ENCODE measurements around the gene IL12RB2.
"Not testable (repeated sequence)": the region's sequence is repeated elsewhere in the genome, so short reads cannot be mapped to it uniquely, and the experiment has no call there.

Gene IL12RB2

GRCh38 chr1:67404212-67404620 is 96.5 kb downstream of the IL12RB2 start:
- no peaks in the 10 kb centered on the region for H3K36me3 ChIP-seq (ENCODE audit: control insufficient read depth in 1 of 2, insufficient read depth in 2 of 2, low read length in 2 of 2)
- H3K27me3 ChIP-seq (ENCODE audit: low read depth, low read length) = no peaks in the 10 kb centered on the region
- no peak overlapping the region for H3K4me3 ChIP-seq (ENCODE audit: low read depth in 1 of 2, low read length in 2 of 2)
- H3K4me1 ChIP-seq (ENCODE audit: control insufficient read depth in 1 of 2, insufficient read depth in 2 of 2, low read length in 2 of 2) = peaks cover 0 to 18% of the 10 kb centered on the region in 2 donors
- no peak overlapping the region for H3K27ac ChIP-seq (ENCODE audit: low read length)
- H3K9me3 ChIP-seq (ENCODE audit: control insufficient read depth in 1 of 2, low read length in 2 of 2) = no peaks in the 10 kb centered on the region

- H3K9me3 ChIP-seq (ENCODE audit: control insufficient read depth in 1 of 2, low read length in 2 of 2) = no peaks in the 10 kb centered on the region
- no peaks in the 10 kb centered on the region for H3K27me3 ChIP-seq (ENCODE audit: low read depth, low read length)
- H3K4me1 ChIP-seq (ENCODE audit: control insufficient read depth in 1 of 2, insufficient read depth in 2 of 2, low read length in 2 of 2) = peaks cover 0 to 18% of the 10 kb centered on the region in 2 donors
- H3K4me3 ChIP-seq (ENCODE audit: low read depth in 1 of 2, low read length in 2 of 2) = no peak overlapping the region
- H3K27ac ChIP-seq (ENCODE audit: low read length) = no peak overlapping the region
- H3K36me3 ChIP-seq (ENCODE audit: control insufficient read depth in 1 of 2, insufficient read depth in 2 of 2, low read length in 2 of 2) = peaks cover 3 to 5% of the 10 kb centered on the region in 2 donors
These were observed 98.0 kb downstream of the IL12RB2 start for GRCh38 chr1:67405473-67406245.

- Histone ChIP-seq H3K4me3 (ENCODE audit: low read depth in 1 of 2, low read length in 2 of 2) (no peak overlapping the region), H3K36me3 (ENCODE audit: control insufficient read depth in 1 of 2, insufficient read depth in 2 of 2, low read length in 2 of 2) (peaks cover 10 to 14% of the 10 kb centered on the region in 2 donors), H3K27ac (ENCODE audit: low read length) (no peak overlapping the region), H3K9me3 (ENCODE audit: control insufficient read depth in 1 of 2, low read length in 2 of 2) (no peaks in the 10 kb centered on the region), H3K27me3 (ENCODE audit: low read depth, low read length) (no peaks in the 10 kb centered on the region), H3K4me1 (ENCODE audit: control insufficient read depth in 1 of 2, insufficient read depth in 2 of 2, low read length in 2 of 2) (peaks cover 0 to 18% of the 10 kb centered on the region in 2 donors)
These were observed 99.8 kb downstream of the IL12RB2 start for GRCh38 chr1:67407498-67407897.

GRCh38 chr1:67408148-67408547 is 100.5 kb downstream of the IL12RB2 start:
- Histone ChIP-seq H3K27ac (ENCODE audit: low read length) (no peak overlapping the region), H3K36me3 (ENCODE audit: control insufficient read depth in 1 of 2, insufficient read depth in 2 of 2, low read length in 2 of 2) (peaks cover 10 to 14% of the 10 kb centered on the region in 2 donors)

GRCh38 chr1:67413101-67413500 is 105.4 kb downstream of the IL12RB2 start:
- H3K27me3 ChIP-seq (ENCODE audit: low read depth, low read length); H3K9me3 ChIP-seq (ENCODE audit: control insufficient read depth in 1 of 2, low read length in 2 of 2); H3K4me3 ChIP-seq (ENCODE audit: low read depth in 1 of 2, low read length in 2 of 2); H3K4me1 ChIP-seq (ENCODE audit: control insufficient read depth in 1 of 2, insufficient read depth in 2 of 2, low read length in 2 of 2); H3K27ac ChIP-seq (ENCODE audit: low read length): not testable (repeated sequence)
- H3K36me3 ChIP-seq (ENCODE audit: control insufficient read depth in 1 of 2, insufficient read depth in 2 of 2, low read length in 2 of 2) = peaks cover 37 to 54% of the 10 kb centered on the region in 2 donors

More at GRCh38 chr1:67408148-67408547, 100.5 kb downstream of the IL12RB2 start:
- H3K27me3 ChIP-seq (ENCODE audit: low read depth, low read length) = no peaks in the 10 kb centered on the region
- peaks cover 0 to 18% of the 10 kb centered on the region in 2 donors for H3K4me1 ChIP-seq (ENCODE audit: control insufficient read depth in 1 of 2, insufficient read depth in 2 of 2, low read length in 2 of 2)
- H3K4me3 ChIP-seq (ENCODE audit: low read depth in 1 of 2, low read length in 2 of 2) = no peak overlapping the region
- no peaks in the 10 kb centered on the region for H3K9me3 ChIP-seq (ENCODE audit: control insufficient read depth in 1 of 2, low read length in 2 of 2)

- H3K9me3 ChIP-seq (ENCODE audit: control insufficient read depth in 1 of 2, low read length in 2 of 2) = no peaks in the 10 kb centered on the region
- no peaks in the 10 kb centered on the region for H3K27me3 ChIP-seq (ENCODE audit: low read depth, low read length)
- peaks cover 48 to 68% of the 10 kb centered on the region in 2 donors for H3K36me3 ChIP-seq (ENCODE audit: control insufficient read depth in 1 of 2, insufficient read depth in 2 of 2, low read length in 2 of 2)
- no peaks in the 10 kb centered on the region for H3K4me1 ChIP-seq (ENCODE audit: control insufficient read depth in 1 of 2, insufficient read depth in 2 of 2, low read length in 2 of 2)
- no peak overlapping the region for H3K27ac ChIP-seq (ENCODE audit: low read length)
- H3K4me3 ChIP-seq (ENCODE audit: low read depth in 1 of 2, low read length in 2 of 2) = no peak overlapping the region
These were observed 106.9 kb downstream of the IL12RB2 start for GRCh38 chr1:67414574-67414973.

GRCh38 chr1:67415041-67415440 is 107.4 kb downstream of the IL12RB2 start:
- Histone ChIP-seq H3K27me3 (ENCODE audit: low read depth, low read length) (no peaks in the 10 kb centered on the region), H3K36me3 (ENCODE audit: control insufficient read depth in 1 of 2, insufficient read depth in 2 of 2, low read length in 2 of 2) (peaks cover 47 to 66% of the 10 kb centered on the region in 2 donors), H3K9me3 (ENCODE audit: control insufficient read depth in 1 of 2, low read length in 2 of 2) (no peaks in the 10 kb centered on the region), H3K27ac (ENCODE audit: low read length) (no peak overlapping the region), H3K4me1 (ENCODE audit: control insufficient read depth in 1 of 2, insufficient read depth in 2 of 2, low read length in 2 of 2) (no peaks in the 10 kb centered on the region), H3K4me3 (ENCODE audit: low read depth in 1 of 2, low read length in 2 of 2) (no peak overlapping the region)

- H3K36me3 ChIP-seq (ENCODE audit: control insufficient read depth in 1 of 2, insufficient read depth in 2 of 2, low read length in 2 of 2) = peaks cover 58 to 74% of the 10 kb centered on the region in 2 donors
- not testable (repeated sequence) for H3K4me3 ChIP-seq (ENCODE audit: low read depth in 1 of 2, low read length in 2 of 2); H3K4me1 ChIP-seq (ENCODE audit: control insufficient read depth in 1 of 2, insufficient read depth in 2 of 2, low read length in 2 of 2); H3K27me3 ChIP-seq (ENCODE audit: low read depth, low read length); H3K9me3 ChIP-seq (ENCODE audit: control insufficient read depth in 1 of 2, low read length in 2 of 2); H3K27ac ChIP-seq (ENCODE audit: low read length)
These were observed 110.1 kb downstream of the IL12RB2 start for GRCh38 chr1:67417733-67418132.

- Histone ChIP-seq H3K36me3 (ENCODE audit: control insufficient read depth in 1 of 2, insufficient read depth in 2 of 2, low read length in 2 of 2) (peaks cover 60 to 82% of the 10 kb centered on the region in 2 donors), H3K9me3 (ENCODE audit: control insufficient read depth in 1 of 2, low read length in 2 of 2) (no peaks in the 10 kb centered on the region), H3K27me3 (ENCODE audit: low read depth, low read length) (no peaks in the 10 kb centered on the region), H3K4me1 (ENCODE audit: control insufficient read depth in 1 of 2, insufficient read depth in 2 of 2, low read length in 2 of 2) (no peaks in the 10 kb centered on the region), H3K27ac (ENCODE audit: low read length) (no peak overlapping the region), H3K4me3 (ENCODE audit: low read depth in 1 of 2, low read length in 2 of 2) (no peak overlapping the region)
These were observed 111.3 kb downstream of the IL12RB2 start for GRCh38 chr1:67418839-67419586.

- Histone ChIP-seq H3K36me3 (ENCODE audit: control insufficient read depth in 1 of 2, insufficient read depth in 2 of 2, low read length in 2 of 2) (peaks cover 64 to 75% of the 10 kb centered on the region in 2 donors), H3K27ac (ENCODE audit: low read length) (no peak overlapping the region), H3K4me3 (ENCODE audit: low read depth in 1 of 2, low read length in 2 of 2) (no peak overlapping the region), H3K9me3 (ENCODE audit: control insufficient read depth in 1 of 2, low read length in 2 of 2) (no peaks in the 10 kb centered on the region), H3K4me1 (ENCODE audit: control insufficient read depth in 1 of 2, insufficient read depth in 2 of 2, low read length in 2 of 2) (peaks cover 0 to 8% of the 10 kb centered on the region in 2 donors), H3K27me3 (ENCODE audit: low read depth, low read length) (no peaks in the 10 kb centered on the region)
These were observed 113.3 kb downstream of the IL12RB2 start for GRCh38 chr1:67420835-67421492.

GRCh38 chr1:67427465-67427864 is 119.8 kb downstream of the IL12RB2 start:
- Histone ChIP-seq H3K36me3 (ENCODE audit: control insufficient read depth in 1 of 2, insufficient read depth in 2 of 2, low read length in 2 of 2) (peaks cover 26 to 29% of the 10 kb centered on the region in 2 donors), H3K27ac (ENCODE audit: low read length) (no peak overlapping the region), H3K4me1 (ENCODE audit: control insufficient read depth in 1 of 2, insufficient read depth in 2 of 2, low read length in 2 of 2) (peaks cover 0 to 35% of the 10 kb centered on the region in 2 donors), H3K27me3 (ENCODE audit: low read depth, low read length) (no peaks in the 10 kb centered on the region), H3K4me3 (ENCODE audit: low read depth in 1 of 2, low read length in 2 of 2) (peak overlapping the region; percentile 84 to 95), H3K9me3 (ENCODE audit: control insufficient read depth in 1 of 2, low read length in 2 of 2) (no peaks in the 10 kb centered on the region)
